H9 (cell line): ENCODE data around the gene WIPI1. TPM values are rescaled to one million over a fixed set of nuclear protein-coding genes. Genes with fewer than 3 reads are reported as not detected.

Experiments
- DNase-seq: peaks from one replicate; pipeline ENCODE4 v3.0.0-alpha.2; 2017
- H2AFZ ChIP-seq: one replicate; pipeline ENCODE4 v1.6.1; 2013; ENCODE audit warnings: mild to moderate bottlenecking, low read length, control low read depth, moderate library complexity
- H2AK5ac ChIP-seq: 2 replicates; pipeline ENCODE4 v1.6.1; 2013; ENCODE audit warnings: low read length, control low read depth, mixed read lengths; ENCODE audit not compliant: insufficient read length
- H2BK120ac ChIP-seq: one replicate; pipeline ENCODE4 v1.6.1; 2013; ENCODE audit warnings: low read depth, mild to moderate bottlenecking, low read length, control low read depth, inconsistent platforms; ENCODE audit not compliant: poor library complexity, severe bottlenecking
- H2BK12ac ChIP-seq: 2 replicates; pipeline ENCODE4 v1.6.1; 2013; ENCODE audit warnings: low read length, control low read depth, mixed read lengths, low read depth; ENCODE audit not compliant: insufficient read length
- H2BK15ac ChIP-seq: 2 replicates; pipeline ENCODE4 v1.6.1; 2013; ENCODE audit warnings: low read depth, low read length, control low read depth
- H2BK20ac ChIP-seq: one replicate; pipeline ENCODE4 v1.6.1; 2013; ENCODE audit warnings: low read depth, mild to moderate bottlenecking, low read length, control low read depth, inconsistent platforms; ENCODE audit not compliant: poor library complexity, severe bottlenecking
- H2BK5ac ChIP-seq: 2 replicates; pipeline ENCODE4 v1.6.1; 2013; ENCODE audit warnings: low read length, control low read depth, mixed read lengths; ENCODE audit not compliant: insufficient read length
- H3K14ac ChIP-seq: 2 replicates; pipeline ENCODE4 v1.6.1; 2013; ENCODE audit warnings: low read length, control low read depth; ENCODE audit not compliant: insufficient read depth
- H3K18ac ChIP-seq: 2 replicates; pipeline ENCODE4 v1.6.1; 2013; ENCODE audit warnings: low read depth, mild to moderate bottlenecking, mixed read lengths, low read length, control low read depth; ENCODE audit not compliant: insufficient read length
- H3K23ac ChIP-seq: 2 replicates; pipeline ENCODE4 v1.6.1; 2013; ENCODE audit warnings: low read length, control low read depth, mixed read lengths, low read depth; ENCODE audit not compliant: insufficient read length
- H3K23me2 ChIP-seq: 2 replicates; pipeline ENCODE4 v1.6.1; 2013; ENCODE audit warnings: low read depth, mild to moderate bottlenecking, mixed read lengths, low read length, control low read depth; ENCODE audit not compliant: insufficient read length, poor library complexity, severe bottlenecking
- H3K27ac ChIP-seq: 2 replicates; pipeline ENCODE4 v1.5.1; 2013; ENCODE audit warnings: low read length, control low read depth, mixed read lengths, low read depth; ENCODE audit not compliant: insufficient read length
- H3K27me3 ChIP-seq: 2 replicates; pipeline ENCODE4 v1.6.1; 2013; ENCODE audit warnings: low read length, control low read depth, inconsistent platforms; ENCODE audit not compliant: insufficient read depth
- H3K4ac ChIP-seq: 2 replicates; pipeline ENCODE4 v1.6.1; 2013; ENCODE audit warnings: low read depth, mild to moderate bottlenecking, control low read depth, inconsistent platforms, low read length, moderate library complexity
- H3K4me1 ChIP-seq: 2 replicates; pipeline ENCODE4 v1.6.1; 2013; ENCODE audit warnings: low read length, control low read depth, inconsistent platforms; ENCODE audit not compliant: insufficient read depth
- H3K4me2 ChIP-seq: 2 replicates; pipeline ENCODE4 v1.6.1; 2013; ENCODE audit warnings: low read length, control low read depth, mixed read lengths; ENCODE audit not compliant: insufficient read length, insufficient read depth
- H3K56ac ChIP-seq: 2 replicates; pipeline ENCODE4 v1.6.1; 2013; ENCODE audit warnings: low read depth, mild to moderate bottlenecking, mixed read lengths, low read length, control low read depth; ENCODE audit not compliant: insufficient read length
- H3K79me1 ChIP-seq: 2 replicates; pipeline ENCODE4 v1.6.1; 2013; ENCODE audit warnings: low read depth, mild to moderate bottlenecking, moderate library complexity, low read length, control low read depth, inconsistent platforms; ENCODE audit not compliant: insufficient read depth, poor library complexity, severe bottlenecking
- H3K79me2 ChIP-seq: 2 replicates; pipeline ENCODE4 v1.6.1; 2013; ENCODE audit warnings: low read length, control low read depth, inconsistent platforms; ENCODE audit not compliant: insufficient read depth
- H3K9ac ChIP-seq: 2 replicates; pipeline ENCODE4 v1.6.1; 2013; ENCODE audit warnings: low read length, control low read depth, mixed read lengths; ENCODE audit not compliant: insufficient read length; ENCODE audit errors: extremely low read depth
- H3K9me3 ChIP-seq: one replicate; pipeline ENCODE4 v1.6.1; 2013; ENCODE audit warnings: low read depth, low read length, inconsistent platforms; ENCODE audit not compliant: control insufficient read depth
- H3T11ph ChIP-seq: one replicate; pipeline ENCODE4 v1.6.1; 2013; ENCODE audit warnings: mild to moderate bottlenecking, low read length, control low read depth, inconsistent platforms
- H4K20me1 ChIP-seq: one replicate; pipeline ENCODE4 v1.6.1; 2013; ENCODE audit not compliant: control insufficient read depth, insufficient read length, insufficient read depth
- H4K5ac ChIP-seq: 2 replicates; pipeline ENCODE4 v1.6.1; 2013; ENCODE audit warnings: low read depth, mild to moderate bottlenecking, mixed read lengths, low read length, control low read depth; ENCODE audit not compliant: insufficient read length
- H4K8ac ChIP-seq: replicated peaks from 2 replicates; pipeline ENCODE4 v1.6.1; 2013; ENCODE audit warnings: low read length, control low read depth, mixed read lengths, low read depth; ENCODE audit not compliant: insufficient read length
- H4K91ac ChIP-seq: 2 replicates; pipeline ENCODE4 v1.6.1; 2013; ENCODE audit warnings: low read depth, mild to moderate bottlenecking, moderate library complexity, mixed read lengths, low read length, control low read depth; ENCODE audit not compliant: insufficient read length
- H3K27ac Mint-ChIP-seq, 3 experiments: 2 replicates in 2 of 3; 3 replicates in 1 of 3; pipeline ENCODE4 v1.8.0; 2020 to 2021; ENCODE audit warnings: mixed read lengths in 3 of 3, mild to moderate bottlenecking in 1 of 3, moderate library complexity in 1 of 3
- H3K27me3 Mint-ChIP-seq: 2 replicates; pipeline ENCODE4 v1.8.0; 2021; ENCODE audit warnings: low read depth, mild to moderate bottlenecking, moderate library complexity, mixed read lengths
- H3K36me3 Mint-ChIP-seq, 3 experiments: 2 replicates in 2 of 3; 3 replicates in 1 of 3; pipeline ENCODE4 v1.8.0; 2020 to 2021; ENCODE audit warnings: low read depth in 3 of 3, mixed read lengths in 3 of 3; ENCODE audit not compliant: insufficient read depth in 1 of 3
- H3K4me1 Mint-ChIP-seq, 2 experiments: 2 replicates each; pipeline ENCODE4 v1.8.0; 2020; ENCODE audit warnings: mixed read lengths in 2 of 2
- H3K4me3 Mint-ChIP-seq, 2 experiments: 2 replicates in 1 of 2; 3 replicates in 1 of 2; pipeline ENCODE4 v1.8.0; 2020 to 2021; ENCODE audit warnings: mild to moderate bottlenecking in 2 of 2, mixed read lengths in 2 of 2, moderate library complexity in 1 of 2
- H3K9me3 Mint-ChIP-seq, 2 experiments: 2 replicates in 1 of 2; 3 replicates in 1 of 2; pipeline ENCODE4 v1.8.0; 2020; ENCODE audit warnings: mild to moderate bottlenecking in 2 of 2, mixed read lengths in 2 of 2, moderate library complexity in 1 of 2
- WGBS: extraction: QIAGEN DNeasy Blood & Tissue Kit; methylation state at CpG from one replicate; pipeline ENCODE4 v1.1.7; 2013; ENCODE audit warnings: missing lambda C conversion rate, low lambda C conversion rate, mixed read lengths; ENCODE audit not compliant: insufficient read length; ENCODE audit errors: extremely low coverage; 5-methylcytosine and 5-hydroxymethylcytosine counted together
- total RNA-seq: library from RNA; stranded (reverse); gene quantifications from 2 replicates; pipeline ENCODE4 v1.2.1, GENCODE V29; 2021
- TF ChIP-seq, protein P1 (sequence below): fragments of 200-600 bp; sonication (generic); conservative IDR thresholded peaks from 3 replicates; pipeline ENCODE4 v1.8.0; 2021; ENCODE audit warnings: antibody characterized with exemption, mild to moderate bottlenecking

WIPI1 gene
- total RNA-seq, 1 experiment from 2014 or later, result 15.4 TPM

GRCh38 chr17:68468788-68469187 lies 11.5 kb upstream of the WIPI1 start:
- TF ChIP-seq, protein P1, sequence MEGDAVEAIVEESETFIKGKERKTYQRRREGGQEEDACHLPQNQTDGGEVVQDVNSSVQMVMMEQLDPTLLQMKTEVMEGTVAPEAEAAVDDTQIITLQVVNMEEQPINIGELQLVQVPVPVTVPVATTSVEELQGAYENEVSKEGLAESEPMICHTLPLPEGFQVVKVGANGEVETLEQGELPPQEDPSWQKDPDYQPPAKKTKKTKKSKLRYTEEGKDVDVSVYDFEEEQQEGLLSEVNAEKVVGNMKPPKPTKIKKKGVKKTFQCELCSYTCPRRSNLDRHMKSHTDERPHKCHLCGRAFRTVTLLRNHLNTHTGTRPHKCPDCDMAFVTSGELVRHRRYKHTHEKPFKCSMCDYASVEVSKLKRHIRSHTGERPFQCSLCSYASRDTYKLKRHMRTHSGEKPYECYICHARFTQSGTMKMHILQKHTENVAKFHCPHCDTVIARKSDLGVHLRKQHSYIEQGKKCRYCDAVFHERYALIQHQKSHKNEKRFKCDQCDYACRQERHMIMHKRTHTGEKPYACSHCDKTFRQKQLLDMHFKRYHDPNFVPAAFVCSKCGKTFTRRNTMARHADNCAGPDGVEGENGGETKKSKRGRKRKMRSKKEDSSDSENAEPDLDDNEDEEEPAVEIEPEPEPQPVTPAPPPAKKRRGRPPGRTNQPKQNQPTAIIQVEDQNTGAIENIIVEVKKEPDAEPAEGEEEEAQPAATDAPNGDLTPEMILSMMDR, result no peak
- Histone ChIP-seq H2AK5ac (no peak overlapping the region), H4K5ac (no peak overlapping the region), H2AFZ (no peak overlapping the region), H3K27ac (no peak overlapping the region), H3K4ac (no peak overlapping the region), H3K4me2 (no peak overlapping the region), H2BK15ac (no peak overlapping the region), H3K18ac (no peak overlapping the region), H3K23ac (no peak overlapping the region), H3K27me3 (no peaks in the 10 kb centered on the region), H3K9me3 (no peaks in the 10 kb centered on the region), H2BK5ac (no peak overlapping the region), H2BK20ac (no peak overlapping the region), H3K79me1 (no peaks in the 10 kb centered on the region), H3K79me2 (no peaks in the 10 kb centered on the region), H4K8ac (no peak overlapping the region), H3K4me1 (no peaks in the 10 kb centered on the region), H2BK120ac (no peak overlapping the region), H3K14ac (no peak overlapping the region), H3K56ac (no peak overlapping the region), H2BK12ac (no peak overlapping the region), H3K9ac (no peak overlapping the region), H3T11ph (no peak overlapping the region), H3K23me2 (no peaks in the 10 kb centered on the region), H4K91ac (no peak overlapping the region), H4K20me1 (no peaks in the 10 kb centered on the region)
- no peaks in the 10 kb centered on the region for H3K36me3 Mint-ChIP-seq
- no peak for DNase-seq
- H3K27ac Mint-ChIP-seq, result no peak overlapping the region
- peaks cover 2 to 6% of the 10 kb centered on the region in 2 experiments; a peak in 3 of 4 replicates for H3K4me1 Mint-ChIP-seq
- H3K27me3 Mint-ChIP-seq, result no peaks in the 10 kb centered on the region; the same call in 1 of the 2 replicates
- H3K9me3 Mint-ChIP-seq, result no peaks in the 10 kb centered on the region
- H3K4me3 Mint-ChIP-seq, result no peak overlapping the region
- WGBS, result no CpG with 5 or more reads among the region's 1 CpG
